EL (cell line): ENCODE data around the gene NUMBL.
"Not testable (repeated sequence)": the region's sequence is repeated elsewhere in the genome, so short reads cannot be mapped to it uniquely, and the experiment has no call there.

Experiments used
- DNase-seq: peaks from one replicate; pipeline ENCODE4 v3.0.0-alpha.2; 2016

The NUMBL gene

DNA sequence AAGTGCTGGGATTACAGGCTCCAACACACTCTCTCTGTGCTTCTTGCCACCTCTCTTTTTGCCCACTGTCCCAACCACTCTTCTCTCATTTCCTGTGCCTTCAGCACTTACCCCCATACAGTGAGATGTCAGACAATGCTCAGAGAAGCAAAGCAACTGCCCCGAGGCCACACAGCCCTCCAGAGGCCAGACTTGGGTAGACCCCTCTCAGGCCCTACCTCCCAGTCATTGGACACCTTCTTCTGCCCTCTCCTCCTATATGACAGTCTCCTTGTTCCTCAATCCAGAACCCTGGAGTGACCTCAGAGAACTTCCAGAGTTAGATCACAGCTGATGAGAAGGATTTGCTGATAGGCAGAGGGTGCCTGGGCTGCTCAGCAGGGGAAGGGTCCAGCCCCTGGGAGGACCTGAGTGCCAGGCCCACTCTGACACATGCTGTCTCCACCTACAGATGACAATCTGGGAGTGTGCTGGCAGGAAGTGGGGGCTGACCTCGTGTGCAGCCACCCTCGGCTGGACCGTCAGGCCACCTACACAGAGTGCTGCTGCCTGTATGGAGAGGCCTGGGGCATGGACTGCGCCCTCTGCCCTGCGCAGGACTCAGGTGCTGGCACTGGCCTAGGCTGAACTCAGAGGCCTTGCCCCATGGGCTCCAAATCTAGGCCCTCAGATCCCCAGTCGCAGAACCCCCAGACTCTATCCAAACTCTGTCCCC lies 64.9 kb downstream of the NUMBL start:
- no peak for DNase-seq

DNA sequence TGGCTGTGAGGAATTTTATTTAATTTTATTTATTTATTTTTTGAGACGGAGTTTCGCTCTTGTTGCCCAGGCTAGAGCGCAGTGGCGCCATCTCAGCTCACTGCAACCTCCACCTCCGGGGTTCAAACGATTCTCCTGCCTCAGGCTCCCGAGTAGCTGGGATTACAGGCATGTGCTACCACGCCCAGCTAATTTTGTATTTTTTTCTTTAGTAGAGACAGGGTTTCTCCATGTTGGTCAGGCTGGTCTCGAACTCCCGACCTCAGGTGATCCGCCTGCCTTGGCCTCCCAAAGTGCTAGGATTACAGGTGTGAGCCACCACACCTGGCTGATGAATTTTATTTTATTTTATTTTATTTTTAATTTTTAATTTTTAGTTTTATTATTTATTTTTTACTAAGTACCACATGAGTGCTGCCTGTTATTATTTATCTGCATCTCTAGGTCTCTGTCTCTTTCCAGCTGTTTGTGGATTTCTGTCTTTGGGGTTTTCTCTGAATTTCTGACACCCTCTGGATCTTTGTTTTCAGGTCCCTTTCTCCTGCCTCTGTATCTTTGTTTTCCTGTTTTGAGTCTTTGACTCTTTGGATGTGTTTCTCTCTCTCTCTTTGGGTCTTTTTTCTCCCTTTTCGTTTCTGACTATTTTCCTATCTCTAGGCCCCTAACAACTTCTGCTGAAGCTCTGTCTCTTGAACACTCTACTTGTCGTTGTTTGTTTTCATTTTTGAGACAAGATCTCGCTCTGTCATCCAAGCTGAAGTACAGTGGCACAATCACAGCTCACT lies 65.9 kb downstream of the NUMBL start:
- DNase-seq, result not testable (repeated sequence)

DNA sequence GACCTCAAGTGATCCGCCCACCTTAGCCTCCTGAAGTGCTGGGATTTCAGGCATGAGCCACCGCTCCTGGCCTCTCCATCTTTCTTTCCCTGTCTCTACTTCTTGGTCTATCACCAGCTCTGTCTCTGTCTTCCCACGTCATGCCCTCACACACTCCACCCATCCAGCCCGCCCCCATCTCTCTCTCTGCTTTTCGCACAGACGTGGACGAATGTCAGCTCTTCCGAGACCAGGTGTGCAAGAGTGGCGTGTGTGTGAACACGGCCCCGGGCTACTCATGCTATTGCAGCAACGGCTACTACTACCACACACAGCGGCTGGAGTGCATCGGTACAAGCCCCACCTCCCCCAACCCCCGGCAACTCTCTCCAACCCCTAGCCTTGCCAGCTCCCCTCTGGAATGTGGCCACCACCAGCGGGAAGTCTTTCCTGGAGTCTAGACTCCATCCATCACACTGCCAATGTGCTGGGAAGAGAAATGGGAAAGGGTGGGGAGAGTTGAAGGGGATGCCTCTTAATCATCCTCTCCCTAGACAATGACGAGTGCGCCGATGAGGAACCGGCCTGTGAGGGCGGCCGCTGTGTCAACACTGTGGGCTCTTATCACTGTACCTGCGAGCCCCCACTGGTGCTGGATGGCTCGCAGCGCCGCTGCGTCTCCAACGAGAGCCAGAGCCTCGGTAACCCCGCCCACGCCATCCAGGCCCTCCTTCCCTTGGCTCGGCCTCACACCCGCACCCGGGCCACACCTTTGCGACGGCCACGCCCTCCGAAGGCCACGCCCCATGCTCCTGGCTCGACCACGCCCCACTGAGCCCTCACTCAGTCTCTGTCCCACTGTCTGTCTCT lies 66.8 kb downstream of the NUMBL start:
- DNase-seq, result no peak

DNA sequence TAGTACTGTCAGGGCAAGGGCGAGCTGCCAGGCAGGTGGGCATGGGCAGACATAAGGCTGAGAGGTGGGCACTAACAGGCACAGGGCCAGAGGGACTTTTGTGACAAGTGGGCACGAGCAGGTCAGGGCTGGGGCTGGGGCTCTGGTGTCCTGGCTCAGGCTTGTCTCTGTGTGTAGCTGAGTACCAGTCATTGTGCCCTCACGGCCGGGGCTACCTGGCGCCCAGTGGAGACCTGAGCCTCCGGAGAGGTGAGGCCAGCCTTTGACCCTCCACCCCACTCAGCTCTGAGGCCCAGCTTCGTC lies 67.7 kb downstream of the NUMBL start:
- no peak for DNase-seq

DNA sequence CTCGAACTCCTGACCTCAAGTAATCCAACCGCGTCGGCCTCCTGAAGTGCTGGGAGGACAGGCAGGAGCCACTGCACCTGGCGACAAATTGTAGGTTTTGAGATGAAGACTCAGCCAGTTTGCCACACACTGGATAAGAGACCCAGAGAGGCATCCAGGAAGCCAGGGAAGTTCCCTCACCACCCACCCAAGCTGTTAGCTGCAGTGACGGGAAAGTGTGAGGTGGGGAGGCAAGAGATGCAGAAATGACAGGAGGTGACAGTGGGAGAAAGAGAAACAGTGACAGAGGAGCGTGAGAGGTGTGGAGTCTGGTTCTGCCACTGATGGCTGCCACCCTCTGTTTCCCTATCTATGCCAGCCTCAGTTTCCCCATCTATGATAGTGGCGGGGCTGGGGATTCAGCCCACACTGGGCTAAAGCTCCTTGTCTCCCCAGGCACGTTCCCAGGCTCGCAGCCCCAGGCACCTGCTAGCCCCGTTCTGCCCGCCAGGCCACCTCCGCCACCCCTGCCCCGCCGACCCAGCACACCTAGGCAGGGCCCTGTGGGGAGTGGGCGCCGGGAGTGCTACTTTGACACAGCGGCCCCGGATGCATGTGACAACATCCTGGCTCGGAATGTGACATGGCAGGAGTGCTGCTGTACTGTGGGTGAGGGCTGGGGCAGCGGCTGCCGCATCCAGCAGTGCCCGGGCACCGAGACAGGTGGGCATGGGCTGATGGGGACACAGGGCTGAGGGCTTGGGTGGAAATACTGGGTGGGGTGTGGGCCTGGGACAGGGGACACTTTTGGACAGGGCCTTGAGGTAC lies 68.3 kb downstream of the NUMBL start:
- DNase-seq, result no peak

DNA sequence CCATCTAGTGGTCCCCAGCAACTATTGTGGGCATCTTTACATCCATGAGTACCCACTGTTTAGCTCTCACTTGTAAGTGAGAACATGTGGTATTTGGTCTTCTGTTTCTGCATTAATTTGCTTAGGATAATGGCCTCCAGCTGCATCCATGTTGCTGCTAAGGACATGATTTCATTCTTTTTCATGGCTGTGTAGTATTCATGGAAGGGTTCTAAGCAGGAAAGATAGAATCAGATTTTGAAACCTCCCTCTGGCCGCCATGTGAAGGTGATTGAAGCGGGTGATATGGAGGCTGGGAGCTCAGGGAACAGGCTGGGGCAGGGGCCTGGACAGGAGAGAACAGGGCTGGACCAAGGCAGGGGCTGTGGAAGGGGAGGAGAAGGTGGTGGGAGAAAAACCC lies 69.2 kb downstream of the NUMBL start:
- no peak for DNase-seq

DNA sequence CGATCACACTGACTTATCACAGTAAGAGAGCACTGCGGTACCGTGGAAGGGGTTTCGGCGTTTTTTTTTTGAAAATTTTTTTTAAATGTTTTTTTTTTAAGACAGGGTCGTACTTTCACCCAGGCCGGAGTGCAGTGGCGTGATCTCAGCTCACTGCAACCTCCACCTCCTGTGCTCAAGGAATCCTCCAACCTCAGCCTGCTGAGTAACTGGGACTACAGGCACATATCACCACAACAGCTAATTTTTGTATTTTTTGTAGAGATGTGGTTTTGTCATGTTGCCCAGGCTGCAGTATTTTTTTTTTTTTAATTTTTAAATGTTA lies 70.3 kb downstream of the NUMBL start:
- DNase-seq, result no peak

DNA sequence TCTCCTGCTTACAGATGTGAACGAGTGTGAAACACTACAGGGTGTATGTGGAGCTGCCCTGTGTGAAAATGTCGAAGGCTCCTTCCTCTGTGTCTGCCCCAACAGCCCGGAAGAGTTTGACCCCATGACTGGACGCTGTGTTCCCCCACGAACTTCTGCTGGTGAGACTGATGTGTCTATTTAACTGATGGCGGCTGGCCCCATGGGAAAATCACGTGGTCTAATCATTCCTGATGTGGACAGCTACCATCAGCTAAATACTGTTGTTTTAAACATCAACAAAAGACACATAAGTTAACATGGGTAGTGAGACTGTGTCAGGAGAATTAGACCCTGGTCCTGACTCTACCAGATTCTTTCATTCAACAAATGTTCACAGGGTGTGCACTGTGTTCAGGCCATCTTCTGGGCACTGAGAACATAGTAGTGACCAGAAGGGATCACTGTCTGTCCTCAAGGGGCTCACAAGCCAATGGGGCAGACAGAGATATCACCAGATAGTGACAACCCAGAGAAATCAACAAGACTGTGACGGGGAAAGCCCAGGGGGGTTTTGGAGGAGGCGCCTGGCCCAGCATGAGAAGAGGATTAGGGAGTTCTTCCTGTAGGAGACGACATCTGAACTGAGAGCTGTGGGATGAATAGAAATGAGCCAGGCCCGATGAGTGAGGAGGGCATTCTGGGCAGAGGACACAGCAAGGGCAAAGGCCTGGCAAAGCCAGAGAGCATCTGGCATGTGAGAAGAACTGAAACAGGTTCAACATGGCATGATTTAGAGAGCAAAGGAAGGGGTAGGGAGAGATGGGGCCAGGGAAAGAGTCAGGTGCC lies 70.9 kb downstream of the NUMBL start:
- DNase-seq, result no peak

DNA sequence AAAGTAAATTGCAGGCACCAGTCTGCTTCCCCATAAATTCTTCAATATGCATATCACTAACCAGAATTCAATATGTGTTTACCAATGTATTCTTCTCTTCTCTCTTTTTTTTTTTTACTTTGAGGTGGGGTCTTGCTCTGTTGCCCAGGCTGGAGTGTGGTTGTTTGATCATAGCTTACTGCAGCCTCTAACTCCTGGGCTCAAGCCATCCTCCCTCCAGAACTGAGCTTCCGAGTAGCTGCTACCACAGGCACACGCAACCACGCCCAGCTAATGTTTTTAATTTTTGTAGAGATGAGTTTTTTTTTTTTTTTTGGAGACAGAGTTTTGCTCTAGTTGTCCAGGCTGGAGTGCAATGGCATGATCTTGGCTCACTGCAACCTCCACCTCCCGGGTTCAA lies 72.5 kb downstream of the NUMBL start:
- no peak for DNase-seq

DNA sequence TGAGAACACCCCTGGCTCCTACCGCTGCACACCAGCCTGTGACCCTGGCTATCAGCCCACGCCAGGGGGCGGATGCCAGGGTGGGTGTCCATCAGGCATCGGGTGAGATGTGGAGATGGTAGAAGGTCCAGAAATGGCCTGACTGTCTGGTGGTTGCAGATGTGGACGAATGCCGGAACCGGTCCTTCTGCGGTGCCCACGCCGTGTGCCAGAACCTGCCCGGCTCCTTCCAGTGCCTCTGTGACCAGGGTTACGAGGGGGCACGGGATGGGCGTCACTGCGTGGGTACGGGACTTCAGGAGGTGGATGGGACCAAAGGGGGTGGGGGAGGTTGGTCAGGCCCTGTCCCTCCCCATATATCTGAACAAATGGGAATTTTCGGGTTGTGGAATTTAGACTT lies 73.5 kb downstream of the NUMBL start:
- DNase-seq, result no peak

DNA sequence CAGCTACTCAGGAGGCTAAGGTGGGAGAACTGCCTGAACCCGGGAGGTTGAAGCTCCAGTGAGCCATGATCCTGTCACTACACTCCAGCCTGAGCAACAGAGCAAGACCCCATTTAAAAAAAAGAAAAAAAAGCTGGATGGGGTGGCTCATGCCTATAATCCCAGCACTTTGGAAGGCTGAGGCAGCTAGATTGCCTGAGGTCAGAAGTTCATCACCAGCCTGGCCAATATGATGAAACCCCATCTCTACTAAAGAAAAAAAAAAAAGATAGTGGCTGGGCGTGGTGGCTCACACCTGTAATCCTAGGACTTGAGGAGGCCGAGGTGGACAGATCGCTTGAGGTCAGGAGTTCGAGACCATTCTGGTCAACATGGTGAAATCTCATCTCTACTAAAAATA lies 74.3 kb downstream of the NUMBL start:
- DNase-seq, result no peak
